Measurements from ENCODE around the gene PHIP. TPM values are rescaled to one million over a fixed set of nuclear protein-coding genes. Genes with fewer than 3 reads are reported as not detected.

The PHIP gene
- polyA plus RNA-seq, 3 donors = 3.2 to 10.8 (median 5.1) TPM

DNA sequence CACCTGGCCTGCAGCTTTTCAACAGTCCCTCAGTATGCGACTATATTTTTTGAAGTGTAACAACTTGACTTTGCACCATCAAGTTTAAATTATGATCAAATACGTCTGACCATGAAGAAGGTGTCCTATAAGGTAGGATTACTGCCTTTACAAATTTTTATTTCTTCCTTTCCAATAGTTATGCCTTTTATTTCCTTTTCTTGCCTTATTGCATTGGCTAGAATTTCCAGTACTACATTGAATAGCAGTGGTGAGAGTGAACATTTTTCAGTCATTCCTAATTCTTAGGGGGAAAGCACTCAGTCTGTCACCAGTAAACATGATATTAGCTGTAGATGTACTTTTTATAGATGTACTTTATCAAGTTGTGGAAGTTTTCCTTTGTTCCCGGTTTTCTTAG lies 129.3 kb downstream of the PHIP start:
- WGBS (ENCODE audit: insufficient coverage) = no CpG with 5 or more reads among the region's 3 CpGs
- no peak overlapping the region for H3K4me3 Mint-ChIP-seq
- intact Hi-C loops (cut with micrococcal nuclease) = no loop called here

DNA sequence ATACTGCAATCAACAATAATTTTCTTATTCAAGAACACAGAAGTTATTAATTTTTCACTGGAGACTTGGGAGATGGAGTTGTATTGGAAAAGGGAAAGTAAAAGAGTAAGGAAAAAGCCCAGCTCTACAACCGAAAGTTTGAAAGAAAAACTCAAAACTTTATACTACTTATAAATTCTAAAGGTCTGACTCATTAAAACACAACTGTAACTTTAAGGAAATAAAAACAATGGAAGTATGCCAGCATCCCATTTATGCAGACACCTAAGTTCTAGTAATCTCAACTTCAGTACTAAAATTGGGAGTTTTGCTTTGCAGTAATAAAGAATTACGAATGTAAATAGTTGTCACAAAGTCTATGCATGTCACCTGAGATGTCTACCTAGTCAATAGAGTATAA lies 130.1 kb downstream of the PHIP start:
- no peak overlapping the region for H3K4me2 ChIP-seq (replicated peaks; ENCODE audit: extremely low read depth, low read length, poor library complexity, severe bottlenecking)
- H3K79me2 ChIP-seq (ENCODE audit: insufficient read depth, low read length) = peaks cover 4% of the 10 kb centered on the region
- intact Hi-C loops (cut with micrococcal nuclease) = no loop called here
- no peak overlapping the region for H3K27ac ChIP-seq (ENCODE audit: low read depth in 1 of 2, low read length in 2 of 2)
- H3K9ac ChIP-seq (ENCODE audit: insufficient read depth, low read length, poor library complexity, severe bottlenecking) = no peak overlapping the region
- H3K4me3 ChIP-seq (replicated peaks in 1 of 3; ENCODE audit: low read depth in 2 of 3, low read length in 3 of 3) = no peak overlapping the region
- H3K36me3 ChIP-seq (replicated peaks in 1 of 2; ENCODE audit: control insufficient read depth in 1 of 2, insufficient read depth in 2 of 2, low read length in 2 of 2) = peaks cover 90 to 100% of the 10 kb centered on the region in 2 donors
- no peak for DNase-seq
- Mint-ChIP-seq H3K27ac (no peak overlapping the region), H3K4me1 (peaks cover 3% of the 10 kb centered on the region), H3K36me3 (peaks cover 84 to 94% of the 10 kb centered on the region in 2 donors), H3K9me3 (peaks cover 13 to 24% (median 19%) of the 10 kb centered on the region in 7 donors), H3K27me3 (ENCODE audit: low read depth in 3 of 3) (no peaks in the 10 kb centered on the region), H3K4me3 (no peak overlapping the region)
- no CpG with 5 or more reads among the region's 2 CpGs for WGBS (ENCODE audit: insufficient coverage)
- TF ChIP-seq, protein P1, sequence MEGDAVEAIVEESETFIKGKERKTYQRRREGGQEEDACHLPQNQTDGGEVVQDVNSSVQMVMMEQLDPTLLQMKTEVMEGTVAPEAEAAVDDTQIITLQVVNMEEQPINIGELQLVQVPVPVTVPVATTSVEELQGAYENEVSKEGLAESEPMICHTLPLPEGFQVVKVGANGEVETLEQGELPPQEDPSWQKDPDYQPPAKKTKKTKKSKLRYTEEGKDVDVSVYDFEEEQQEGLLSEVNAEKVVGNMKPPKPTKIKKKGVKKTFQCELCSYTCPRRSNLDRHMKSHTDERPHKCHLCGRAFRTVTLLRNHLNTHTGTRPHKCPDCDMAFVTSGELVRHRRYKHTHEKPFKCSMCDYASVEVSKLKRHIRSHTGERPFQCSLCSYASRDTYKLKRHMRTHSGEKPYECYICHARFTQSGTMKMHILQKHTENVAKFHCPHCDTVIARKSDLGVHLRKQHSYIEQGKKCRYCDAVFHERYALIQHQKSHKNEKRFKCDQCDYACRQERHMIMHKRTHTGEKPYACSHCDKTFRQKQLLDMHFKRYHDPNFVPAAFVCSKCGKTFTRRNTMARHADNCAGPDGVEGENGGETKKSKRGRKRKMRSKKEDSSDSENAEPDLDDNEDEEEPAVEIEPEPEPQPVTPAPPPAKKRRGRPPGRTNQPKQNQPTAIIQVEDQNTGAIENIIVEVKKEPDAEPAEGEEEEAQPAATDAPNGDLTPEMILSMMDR (IDR thresholded peaks at IDR 0.05) = no peak
- no peak overlapping the region for H2AFZ ChIP-seq (ENCODE audit: insufficient read depth, low read depth, low read length, poor library complexity, severe bottlenecking)
- H3K9me3 ChIP-seq (replicated peaks in 1 of 2; ENCODE audit: control insufficient read depth in 1 of 2, insufficient read depth in 1 of 2, low read length in 2 of 2) = peaks cover 14 to 31% of the 10 kb centered on the region in 2 donors
- no peaks in the 10 kb centered on the region for H3K4me1 ChIP-seq (ENCODE audit: control insufficient read depth in 1 of 2, insufficient read depth in 2 of 2, low read length in 2 of 2)
- no peaks in the 10 kb centered on the region for H3K27me3 ChIP-seq (ENCODE audit: control insufficient read depth in 2 of 2, insufficient read depth in 2 of 2, low read length in 2 of 2)
- peaks cover 8% of the 10 kb centered on the region for H4K20me1 ChIP-seq (ENCODE audit: insufficient read depth, low read length)

More for the DNA sequence above, 129.3 kb downstream of the PHIP start:
- Histone ChIP-seq H3K27ac (ENCODE audit: low read depth in 1 of 2, low read length in 2 of 2) (no peak overlapping the region), H3K4me3 (replicated peaks in 1 of 3; ENCODE audit: low read depth in 2 of 3, low read length in 3 of 3) (no peak overlapping the region), H3K27me3 (ENCODE audit: control insufficient read depth in 2 of 2, insufficient read depth in 2 of 2, low read length in 2 of 2) (no peaks in the 10 kb centered on the region), H3K4me2 (replicated peaks; ENCODE audit: extremely low read depth, low read length, poor library complexity, severe bottlenecking) (no peak overlapping the region), H3K36me3 (replicated peaks in 1 of 2; ENCODE audit: control insufficient read depth in 1 of 2, insufficient read depth in 2 of 2, low read length in 2 of 2) (peaks cover 96 to 100% of the 10 kb centered on the region in 2 donors), H4K20me1 (ENCODE audit: insufficient read depth, low read length) (peaks cover 4% of the 10 kb centered on the region), H3K79me2 (ENCODE audit: insufficient read depth, low read length) (peaks cover 4% of the 10 kb centered on the region), H3K9ac (ENCODE audit: insufficient read depth, low read length, poor library complexity, severe bottlenecking) (no peak overlapping the region), H3K9me3 (replicated peaks in 1 of 2; ENCODE audit: control insufficient read depth in 1 of 2, insufficient read depth in 1 of 2, low read length in 2 of 2) (peaks cover 14 to 31% of the 10 kb centered on the region in 2 donors), H3K4me1 (ENCODE audit: control insufficient read depth in 1 of 2, insufficient read depth in 2 of 2, low read length in 2 of 2) (no peaks in the 10 kb centered on the region), H2AFZ (ENCODE audit: insufficient read depth, low read depth, low read length, poor library complexity, severe bottlenecking) (no peak overlapping the region)
- Mint-ChIP-seq H3K9me3 (peaks cover 13 to 24% (median 22%) of the 10 kb centered on the region in 7 donors), H3K36me3 (peaks cover 87 to 96% of the 10 kb centered on the region in 2 donors), H3K4me1 (peaks cover 3% of the 10 kb centered on the region), H3K27me3 (ENCODE audit: low read depth in 3 of 3) (no peaks in the 10 kb centered on the region), H3K27ac (no peak overlapping the region)
- DNase-seq = no peak
- TF ChIP-seq, protein P1 (IDR thresholded peaks at IDR 0.05) = no peak

All from CD14-positive monocyte (primary cell).